CD14-positive monocyte (primary cell): ENCODE data around the gene CCNY. TPM values are rescaled to one million over a fixed set of nuclear protein-coding genes. Genes with fewer than 3 reads are reported as not detected.

Experiments
- DNase-seq, 3 donors: peaks; one replicate each; pipeline ENCODE4 v3.0.0-alpha.2; 2011 to 2022
- H2AFZ ChIP-seq: 2 replicates; pipeline ENCODE4 v1.6.0; 2012; ENCODE audit warnings: mild to moderate bottlenecking, low read depth, low read length, inconsistent platforms; ENCODE audit not compliant: insufficient read depth, poor library complexity, severe bottlenecking
- H3K27ac ChIP-seq, 2 donors: 1 replicate in 1 of 2; 2 replicates in 1 of 2; pipeline ENCODE4 v1.5.1; 2012 to 2013; ENCODE audit warnings: low read length in 2 of 2, control low read depth in 1 of 2, inconsistent platforms in 1 of 2, low read depth in 1 of 2, mild to moderate bottlenecking in 1 of 2
- H3K27me3 ChIP-seq, 2 donors: one replicate each; pipeline versions ENCODE4 v1.6.0 to v1.6.1; 2011 to 2013; ENCODE audit warnings: low read length in 2 of 2; ENCODE audit not compliant: control insufficient read depth in 2 of 2, insufficient read depth in 2 of 2
- H3K36me3 ChIP-seq, 2 donors: replicated peaks in 1 of 2; 1 replicate in 1 of 2; 2 replicates in 1 of 2; pipeline versions ENCODE4 v1.5.1 to v1.6.1; 2012 to 2013; ENCODE audit warnings: low read length in 2 of 2, control low read depth in 1 of 2, inconsistent platforms in 1 of 2, mild to moderate bottlenecking in 1 of 2; ENCODE audit not compliant: insufficient read depth in 2 of 2, control insufficient read depth in 1 of 2
- H3K4me1 ChIP-seq, 2 donors: 1 replicate in 1 of 2; 2 replicates in 1 of 2; pipeline versions ENCODE4 v1.5.1 to v1.6.1; 2012 to 2013; ENCODE audit warnings: low read length in 2 of 2, control low read depth in 1 of 2, inconsistent platforms in 1 of 2, mild to moderate bottlenecking in 1 of 2, moderate library complexity in 1 of 2; ENCODE audit not compliant: insufficient read depth in 2 of 2, control insufficient read depth in 1 of 2
- H3K4me2 ChIP-seq: replicated peaks from 2 replicates; pipeline ENCODE3; 2012; ENCODE audit warnings: low read length, moderate library complexity, mild to moderate bottlenecking; ENCODE audit not compliant: poor library complexity, severe bottlenecking; ENCODE audit errors: extremely low read depth
- H3K4me3 ChIP-seq, 3 experiments: fragments of 200-600 bp in 1 of 3; sonication (generic) in 1 of 3; replicated peaks in 1 of 3; 1 replicate in 2 of 3; 2 replicates in 1 of 3; pipeline ENCODE4 v1.5.1; 2011 to 2013; ENCODE audit warnings: low read length in 3 of 3, mild to moderate bottlenecking in 3 of 3, control low read depth in 2 of 3, low read depth in 2 of 3, inconsistent platforms in 1 of 3, moderate library complexity in 1 of 3
- H3K79me2 ChIP-seq: 2 replicates; pipeline ENCODE4 v1.6.0; 2012; ENCODE audit warnings: mild to moderate bottlenecking, control low read depth, inconsistent platforms, low read length, moderate library complexity; ENCODE audit not compliant: insufficient read depth
- H3K9ac ChIP-seq: 2 replicates; pipeline ENCODE4 v1.6.0; 2017; ENCODE audit warnings: low read length, mild to moderate bottlenecking; ENCODE audit not compliant: insufficient read depth, poor library complexity, severe bottlenecking
- H3K9me3 ChIP-seq, 2 donors: replicated peaks in 1 of 2; 1 replicate in 1 of 2; 2 replicates in 1 of 2; pipeline versions ENCODE4 v1.5.1 to v1.6.1; 2012 to 2013; ENCODE audit warnings: low read length in 2 of 2, control low read depth in 1 of 2; ENCODE audit not compliant: control insufficient read depth in 1 of 2, insufficient read depth in 1 of 2
- H4K20me1 ChIP-seq: 2 replicates; pipeline ENCODE4 v1.6.0; 2012; ENCODE audit warnings: mild to moderate bottlenecking, low read length, control low read depth, moderate library complexity; ENCODE audit not compliant: insufficient read depth
- H3K27ac Mint-ChIP-seq, 7 donors: one replicate each; pipeline ENCODE4 v1.8.0; 2020; ENCODE audit warnings: mild to moderate bottlenecking in 7 of 7, mixed read lengths in 7 of 7, moderate library complexity in 6 of 7, inconsistent platforms in 2 of 7
- H3K27me3 Mint-ChIP-seq, 3 donors: one replicate each; pipeline ENCODE4 v1.8.0; 2021 to 2022; ENCODE audit warnings: low read depth in 3 of 3, mild to moderate bottlenecking in 3 of 3, mixed read lengths in 3 of 3, moderate library complexity in 3 of 3, inconsistent platforms in 1 of 3
- H3K36me3 Mint-ChIP-seq, 2 donors: one replicate each; pipeline ENCODE4 v1.8.0; 2020; ENCODE audit warnings: mixed read lengths in 2 of 2, inconsistent platforms in 1 of 2, mild to moderate bottlenecking in 1 of 2
- H3K4me1 Mint-ChIP-seq: one replicate; pipeline ENCODE4 v1.8.0; 2020; ENCODE audit warnings: mild to moderate bottlenecking, mixed read lengths
- H3K4me3 Mint-ChIP-seq, 2 donors: one replicate each; pipeline ENCODE4 v1.8.0; 2020; ENCODE audit warnings: mild to moderate bottlenecking in 2 of 2, mixed read lengths in 2 of 2, moderate library complexity in 1 of 2
- H3K9me3 Mint-ChIP-seq, 7 donors: one replicate each; pipeline ENCODE4 v1.8.0; 2020 to 2022; ENCODE audit warnings: mixed read lengths in 7 of 7, mild to moderate bottlenecking in 6 of 7, moderate library complexity in 6 of 7, inconsistent platforms in 2 of 7
- CTCF ChIP-seq: fragments of 200-600 bp; IDR thresholded peaks from one replicate; pipeline ENCODE4 v1.8.0; 2022; ENCODE audit warnings: antibody characterized with exemption, mild to moderate bottlenecking
- WGBS: methylation state at CpG from one replicate; pipeline ENCODE4 v1.1.5; 2013; ENCODE audit warnings: missing lambda C conversion rate; ENCODE audit not compliant: insufficient coverage; 5-methylcytosine and 5-hydroxymethylcytosine counted together
- intact Hi-C, 2 donors: fragments of 100-400 bp; cut with micrococcal nuclease; formaldehyde crosslinking; loops; one replicate each; pipeline versions ENCODE4 v1.15.0 to v1.15.1; 2023
- polyA plus RNA-seq, 3 donors: library from polyadenylated mRNA; depleted of rRNA in 1 of 3; unstranded in 2 of 3; stranded (reverse) in 1 of 3; fragments of 300-500 nt in 2 of 3; fragments of >200 nt in 1 of 3; fragmentation: Illumina TruSeq in 2 of 3; gene quantifications; 1 replicate in 2 of 3; 2 replicates in 1 of 3; pipeline ENCODE4 v1.2.3, GENCODE V29; 2012 to 2021

The CCNY gene
- polyA plus RNA-seq, 3 donors: 39.9 to 116 (median 64.8) TPM

DNA sequence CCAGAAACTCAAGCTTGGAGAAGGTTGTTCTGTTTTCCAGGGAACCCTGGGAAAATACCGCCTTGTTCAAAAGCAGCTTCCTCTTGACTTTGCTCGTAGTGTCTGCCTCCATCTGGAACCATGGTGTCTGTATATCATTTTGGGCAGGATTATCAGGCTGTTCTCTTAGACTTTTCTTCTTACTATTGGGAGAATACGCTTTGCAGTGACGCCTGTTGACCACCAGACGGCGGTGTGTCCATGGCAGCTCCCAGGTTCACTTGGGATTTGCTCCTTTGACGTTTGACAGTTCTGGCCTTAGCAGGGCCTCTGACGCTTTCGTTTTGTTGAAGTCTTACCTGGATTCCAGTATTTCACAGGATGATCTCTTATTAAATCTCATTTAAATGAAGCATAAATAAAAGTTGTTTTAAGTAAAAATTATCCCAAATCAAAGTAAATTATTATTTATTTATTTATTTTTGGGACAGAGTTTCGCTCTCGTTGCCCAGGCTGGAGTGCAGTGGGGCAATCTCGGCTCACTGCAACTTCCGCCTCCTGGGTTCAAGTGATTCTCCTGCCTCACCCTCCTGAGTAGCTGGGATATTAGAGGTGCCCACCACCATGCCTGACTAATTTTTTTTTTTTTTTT lies 227.1 kb downstream of the CCNY start:
- peak; percentile 38 to 60 (median 58) for DNase-seq
- H3K4me1 Mint-ChIP-seq: peaks cover 17% of the 10 kb centered on the region
- peaks cover 0 to 2% (median 0%) of the 10 kb centered on the region in 7 donors for H3K9me3 Mint-ChIP-seq
- H3K4me1 ChIP-seq: peaks cover 13 to 14% of the 10 kb centered on the region in 2 donors
- no peaks in the 10 kb centered on the region for H3K79me2 ChIP-seq
- H2AFZ ChIP-seq: no peak overlapping the region
- H4K20me1 ChIP-seq: peaks cover 76% of the 10 kb centered on the region
- H3K36me3 Mint-ChIP-seq: peaks cover 53 to 70% of the 10 kb centered on the region in 2 donors
- intact Hi-C loops: no loop called here
- H3K4me3 ChIP-seq: no peak overlapping the region
- H3K27ac ChIP-seq: peak overlapping the region in 1 of 2 donors; percentile 74
- TF ChIP-seq CTCF: peak; percentile 99
- 42% methylated on average over 9 of the region's 13 CpGs for WGBS
- no peak overlapping the region for H3K4me2 ChIP-seq
- no peaks in the 10 kb centered on the region for H3K9me3 ChIP-seq
- no peak overlapping the region for H3K4me3 Mint-ChIP-seq
- peaks cover 50 to 77% of the 10 kb centered on the region in 2 donors for H3K36me3 ChIP-seq
- no peaks in the 10 kb centered on the region for H3K27me3 ChIP-seq
- no peak overlapping the region for H3K9ac ChIP-seq
- H3K27ac Mint-ChIP-seq: no peak overlapping the region
- no peaks in the 10 kb centered on the region for H3K27me3 Mint-ChIP-seq

DNA sequence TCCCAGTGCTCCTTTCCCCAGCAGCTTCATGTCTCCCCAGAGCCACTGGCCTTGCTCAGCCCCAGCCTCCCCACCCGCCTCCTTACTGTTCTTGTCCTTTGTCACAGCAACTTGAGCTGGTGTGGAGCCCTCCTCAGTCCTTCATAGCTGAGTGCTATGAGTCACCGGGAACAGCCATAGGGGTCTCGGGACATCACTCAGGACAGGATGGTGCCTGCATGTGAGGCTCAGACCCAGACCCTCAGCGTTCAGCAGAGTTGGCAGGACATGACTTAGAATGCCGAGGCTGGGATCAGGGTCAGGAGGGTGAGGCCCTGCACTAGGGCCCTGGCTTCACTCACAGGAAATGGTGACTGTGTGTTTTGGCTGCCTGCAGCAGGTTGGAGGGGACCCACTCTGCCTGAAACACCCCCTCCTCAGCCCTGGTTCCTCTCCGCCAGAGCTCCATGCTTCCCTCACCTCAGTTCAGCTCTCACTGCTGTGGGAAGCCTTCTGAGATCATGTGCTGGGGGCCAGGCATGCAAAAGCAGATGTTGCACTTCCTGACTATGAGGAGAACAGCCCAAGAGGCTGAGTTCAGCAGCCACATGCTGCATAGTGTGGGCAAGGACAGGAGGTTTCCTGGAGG lies 228.1 kb downstream of the CCNY start:
- H3K4me1 ChIP-seq: peaks cover 13 to 14% of the 10 kb centered on the region in 2 donors
- Mint-ChIP-seq H3K4me1 (peaks cover 17% of the 10 kb centered on the region), H3K9me3 (peaks cover 0 to 2% (median 0%) of the 10 kb centered on the region in 7 donors), H3K4me3 (peak overlapping the region in 1 of 2 donors; percentile 53), H3K36me3 (peaks cover 55 to 71% of the 10 kb centered on the region in 2 donors), H3K27me3 (no peaks in the 10 kb centered on the region), H3K27ac (peak overlapping the region; percentile 33 to 80 (median 68))
- H3K4me3 ChIP-seq: no peak overlapping the region
- H2AFZ ChIP-seq: no peak overlapping the region
- no peaks in the 10 kb centered on the region for H3K79me2 ChIP-seq
- H3K27ac ChIP-seq: peak overlapping the region; percentile 47 to 74
- DNase-seq: peak in 2 of 3 donors; percentile 6 to 21
- WGBS: 32% methylated on average over 5 of the region's 6 CpGs
- no peak overlapping the region for H3K4me2 ChIP-seq
- peaks cover 73% of the 10 kb centered on the region for H4K20me1 ChIP-seq
- H3K9ac ChIP-seq: no peak overlapping the region
- no peaks in the 10 kb centered on the region for H3K9me3 ChIP-seq
- intact Hi-C loops: no loop called here
- H3K27me3 ChIP-seq: no peaks in the 10 kb centered on the region
- peaks cover 53 to 77% of the 10 kb centered on the region in 2 donors for H3K36me3 ChIP-seq
- TF ChIP-seq CTCF: no peak
